ENCODE measurements around the gene TCP11L2.

- TF ChIP-seq, protein P1, sequence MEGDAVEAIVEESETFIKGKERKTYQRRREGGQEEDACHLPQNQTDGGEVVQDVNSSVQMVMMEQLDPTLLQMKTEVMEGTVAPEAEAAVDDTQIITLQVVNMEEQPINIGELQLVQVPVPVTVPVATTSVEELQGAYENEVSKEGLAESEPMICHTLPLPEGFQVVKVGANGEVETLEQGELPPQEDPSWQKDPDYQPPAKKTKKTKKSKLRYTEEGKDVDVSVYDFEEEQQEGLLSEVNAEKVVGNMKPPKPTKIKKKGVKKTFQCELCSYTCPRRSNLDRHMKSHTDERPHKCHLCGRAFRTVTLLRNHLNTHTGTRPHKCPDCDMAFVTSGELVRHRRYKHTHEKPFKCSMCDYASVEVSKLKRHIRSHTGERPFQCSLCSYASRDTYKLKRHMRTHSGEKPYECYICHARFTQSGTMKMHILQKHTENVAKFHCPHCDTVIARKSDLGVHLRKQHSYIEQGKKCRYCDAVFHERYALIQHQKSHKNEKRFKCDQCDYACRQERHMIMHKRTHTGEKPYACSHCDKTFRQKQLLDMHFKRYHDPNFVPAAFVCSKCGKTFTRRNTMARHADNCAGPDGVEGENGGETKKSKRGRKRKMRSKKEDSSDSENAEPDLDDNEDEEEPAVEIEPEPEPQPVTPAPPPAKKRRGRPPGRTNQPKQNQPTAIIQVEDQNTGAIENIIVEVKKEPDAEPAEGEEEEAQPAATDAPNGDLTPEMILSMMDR (conservative IDR thresholded peaks at IDR 0.05; ENCODE audit: low read depth, low read length): no peak
- TF ChIP-seq EZH2phosphoT487 (IDR thresholded peaks at IDR 0.05; ENCODE audit: borderline replicate concordance, low read length): no peak
Measured at GRCh38 chr12:106321139-106321850, 18.8 kb downstream of the TCP11L2 start.

Data from PC-3 (cell line).